Measurements from ENCODE around the gene PRSS38. TPM values are rescaled to one million over a fixed set of nuclear protein-coding genes. Genes with fewer than 3 reads are reported as not detected.

PRSS38 gene
- total and polyA plus RNA-seq, 2 donors (not counting 1 experiment from before 2014, with no cell fraction given): not detected

GRCh38 chr1:227848430-227848932 lies 33.0 kb downstream of the PRSS38 start:
- no peak for TF ChIP-seq CTCF (conservative IDR thresholded peaks at IDR 0.05 in 1 of 2, IDR thresholded peaks at IDR 0.05 in 1 of 2; ENCODE audit: low read depth in 1 of 2, low read length in 2 of 2)
- TF ChIP-seq EZH2 (IDR thresholded peaks at IDR 0.05; ENCODE audit: low read length, missing control alignments): no peak
- Histone ChIP-seq H3K4me3 (replicated peaks in 1 of 4; ENCODE audit: control extremely low read depth in 1 of 4, insufficient read depth in 1 of 4, low read depth in 3 of 4, low read length in 4 of 4) (no peak overlapping the region), H4K20me1 (ENCODE audit: control insufficient read depth, extremely low read depth, insufficient read depth, low read length) (no peaks in the 10 kb centered on the region), H3K27me3 (ENCODE audit: control insufficient read depth, insufficient read depth, low read length) (no peaks in the 10 kb centered on the region), H3K9ac (ENCODE audit: insufficient read depth, low read length) (no peak overlapping the region), H3K9me3 (ENCODE audit: control insufficient read depth, insufficient read depth, low read depth, low read length) (no peaks in the 10 kb centered on the region), H2AFZ (ENCODE audit: low read length) (no peak overlapping the region), H3K4me1 (ENCODE audit: control insufficient read depth, extremely low read depth, insufficient read depth, low read length) (no peaks in the 10 kb centered on the region), H3K79me2 (ENCODE audit: control insufficient read depth, insufficient read depth, low read length) (no peaks in the 10 kb centered on the region), H3K36me3 (ENCODE audit: control insufficient read depth, insufficient read depth, low read length) (no peaks in the 10 kb centered on the region), H3K4me2 (ENCODE audit: extremely low read depth, insufficient read depth, low read length) (no peak overlapping the region), H3K27ac (ENCODE audit: insufficient read depth, low read length) (no peak overlapping the region)
- no peak for DNase-seq (ENCODE audit: low read depth in 2 of 2)

DNA sequence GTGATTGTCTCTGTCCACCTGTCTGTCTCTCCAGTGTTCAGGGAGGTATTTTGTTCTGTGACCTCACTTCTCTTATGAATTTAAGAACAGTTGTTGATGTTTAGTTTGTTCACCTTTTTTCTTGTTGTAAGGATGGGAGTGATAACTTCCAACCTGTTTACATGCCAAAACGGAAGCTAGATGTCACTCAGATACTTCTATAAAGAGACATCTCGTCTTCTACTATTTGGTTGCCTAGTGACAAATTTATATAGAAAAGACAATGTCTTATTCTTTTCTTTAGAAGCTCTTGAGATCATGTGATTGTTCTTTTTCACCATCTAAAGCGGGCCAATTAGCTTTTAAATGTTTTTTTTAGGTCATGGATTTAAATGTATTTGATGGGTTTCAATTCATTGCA lies 33.8 kb downstream of the PRSS38 start:
- Histone ChIP-seq H3K4me1 (ENCODE audit: control insufficient read depth, extremely low read depth, insufficient read depth, low read length) (no peaks in the 10 kb centered on the region), H3K79me2 (ENCODE audit: control insufficient read depth, insufficient read depth, low read length) (no peaks in the 10 kb centered on the region), H3K9me3 (ENCODE audit: control insufficient read depth, insufficient read depth, low read depth, low read length) (no peaks in the 10 kb centered on the region), H3K36me3 (ENCODE audit: control insufficient read depth, insufficient read depth, low read length) (no peaks in the 10 kb centered on the region), H3K4me3 (replicated peaks in 1 of 4; ENCODE audit: control extremely low read depth in 1 of 4, insufficient read depth in 1 of 4, low read depth in 3 of 4, low read length in 4 of 4) (no peak overlapping the region), H3K27me3 (ENCODE audit: control insufficient read depth, insufficient read depth, low read length) (no peaks in the 10 kb centered on the region), H4K20me1 (ENCODE audit: control insufficient read depth, extremely low read depth, insufficient read depth, low read length) (no peaks in the 10 kb centered on the region), H3K4me2 (ENCODE audit: extremely low read depth, insufficient read depth, low read length) (no peak overlapping the region), H3K9ac (ENCODE audit: insufficient read depth, low read length) (no peak overlapping the region), H2AFZ (ENCODE audit: low read length) (no peak overlapping the region), H3K27ac (ENCODE audit: insufficient read depth, low read length) (no peak overlapping the region)
- TF ChIP-seq CTCF (conservative IDR thresholded peaks at IDR 0.05 in 1 of 2, IDR thresholded peaks at IDR 0.05 in 1 of 2; ENCODE audit: low read depth in 1 of 2, low read length in 2 of 2) (no peak), EZH2 (IDR thresholded peaks at IDR 0.05; ENCODE audit: low read length, missing control alignments) (no peak)
- no peak for DNase-seq (ENCODE audit: low read depth in 2 of 2)

DNA sequence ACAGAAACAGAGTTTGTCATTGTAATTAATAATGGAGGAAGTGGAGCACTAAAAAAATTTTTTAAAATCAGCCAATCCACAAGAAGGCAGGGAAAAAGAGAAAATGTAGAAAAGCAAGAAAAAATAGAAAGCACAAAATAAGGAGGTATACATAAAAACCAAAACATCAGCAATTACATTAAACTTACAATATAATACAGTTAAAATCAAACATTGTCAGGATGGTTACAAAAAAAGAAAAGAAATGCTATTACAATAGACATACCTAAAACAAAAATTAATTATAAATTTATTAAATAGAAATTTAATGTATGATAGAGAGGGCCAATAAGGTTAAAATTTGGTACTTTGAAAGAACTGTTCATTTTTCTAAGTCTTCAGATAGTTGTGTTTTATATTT lies 38.7 kb downstream of the PRSS38 start:
- TF ChIP-seq EZH2 (IDR thresholded peaks at IDR 0.05; ENCODE audit: low read length, missing control alignments): no peak
- TF ChIP-seq CTCF (conservative IDR thresholded peaks at IDR 0.05 in 1 of 2, IDR thresholded peaks at IDR 0.05 in 1 of 2; ENCODE audit: low read depth in 1 of 2, low read length in 2 of 2): no peak
- DNase-seq (ENCODE audit: low read depth in 2 of 2): no peak
- no peak overlapping the region for H3K4me2 ChIP-seq (ENCODE audit: extremely low read depth, insufficient read depth, low read length)
- H3K79me2 ChIP-seq (ENCODE audit: control insufficient read depth, insufficient read depth, low read length): no peaks in the 10 kb centered on the region
- no peak overlapping the region for H2AFZ ChIP-seq (ENCODE audit: low read length)
- H4K20me1 ChIP-seq (ENCODE audit: control insufficient read depth, extremely low read depth, insufficient read depth, low read length): no peaks in the 10 kb centered on the region
- no peak overlapping the region for H3K27ac ChIP-seq (ENCODE audit: insufficient read depth, low read length)
- H3K9ac ChIP-seq (ENCODE audit: insufficient read depth, low read length): no peak overlapping the region
- no peaks in the 10 kb centered on the region for H3K27me3 ChIP-seq (ENCODE audit: control insufficient read depth, insufficient read depth, low read length)
- H3K4me1 ChIP-seq (ENCODE audit: control insufficient read depth, extremely low read depth, insufficient read depth, low read length): no peaks in the 10 kb centered on the region
- H3K4me3 ChIP-seq (replicated peaks in 1 of 4; ENCODE audit: control extremely low read depth in 1 of 4, insufficient read depth in 1 of 4, low read depth in 3 of 4, low read length in 4 of 4): no peak overlapping the region
- H3K9me3 ChIP-seq (ENCODE audit: control insufficient read depth, insufficient read depth, low read depth, low read length): no peaks in the 10 kb centered on the region
- no peaks in the 10 kb centered on the region for H3K36me3 ChIP-seq (ENCODE audit: control insufficient read depth, insufficient read depth, low read length)

Data from fibroblast of lung (primary cell).